Mammary microvascular endothelial cell (primary cell): ENCODE results near the gene BORCS5. TPM values are rescaled to one million over a fixed set of nuclear protein-coding genes. Genes with fewer than 3 reads are reported as not detected.

Experiments
- total RNA-seq: library from RNA; depleted of rRNA; stranded (reverse); fragments of >200 nt; gene quantifications from 2 replicates; pipeline ENCODE4 v1.2.3, GENCODE V29; 2015

Gene BORCS5
- total RNA-seq: 5.2 and 6.3 TPM in 2 replicates

GRCh38 chr12:12356896-12357718 is at the start of gene BORCS5:
BORCS5 (plus strand) TSS chr12:12357078; CDS start chr12:12357452, 374 bp downstream.

GRCh38 chr12:12349711-12350665 is 6.9 kb upstream of the BORCS5 start, which contains the start of gene MANSC1:
MANSC1 (minus strand) TSS chr12:12350242; CDS start chr12:12343314, 6,928 bp downstream.

Other genes with a start within 250 kb of the BORCS5 start
- gene LRP6, start 90.0 kb upstream of the BORCS5 start, total RNA-seq: 7.3 and 11.7 TPM in 2 replicates
- gene MANSC1, start 6.8 kb upstream of the BORCS5 start, total RNA-seq: 31.1 and 43.1 TPM in 2 replicates
- gene DUSP16, start 205.8 kb downstream of the BORCS5 start, total RNA-seq: 9.4 and 11.1 TPM in 2 replicates